Endothelial cell of umbilical vein (primary cell): Measurements from ENCODE around the gene CHMP4B. TPM values are rescaled to one million over a fixed set of nuclear protein-coding genes. Genes with fewer than 3 reads are reported as not detected.

Experiments
- BruUV-seq: library from RNA; stranded (reverse); fragments of 400-500 nt; replicated peaks from 2 replicates; lab custom pipeline; 2021; lab: Mats Ljungman, UMichigan
- CTCF ChIA-PET: fragments of 300-600, 350-600 bp; sonication (Branson Sonifier 250); formaldehyde crosslinking; loops from one replicate; lab custom pipeline; 2021; ENCODE audit warnings: antibody characterized with exemption, inconsistent platforms; lab: Charles Lee
- POLR2A ChIA-PET: fragments of 300-600, 350-600 bp; sonication (Branson Sonifier 250); formaldehyde crosslinking; loops from one replicate; lab custom pipeline; 2021; ENCODE audit warnings: antibody characterized with exemption, inconsistent platforms; lab: Charles Lee
- DNase-seq: peaks from one replicate; pipeline ENCODE4 v3.0.0-alpha.2; 2011; ENCODE audit warnings: low read depth, low spot score
- FAIRE-seq: peaks from 2 replicates; lab custom pipeline; 2011; peaks lifted over from hg19 to GRCh38; lab: Jason Lieb, UNC
- H2AFZ ChIP-seq: 2 replicates; pipeline ENCODE4 v1.6.0; 2012; ENCODE audit warnings: low read depth, low read length, control low read depth, inconsistent platforms
- H3K27ac ChIP-seq: 2 replicates; pipeline ENCODE4 v1.5.1; 2011; ENCODE audit warnings: low read depth, mild to moderate bottlenecking, control low read depth, low read length, moderate library complexity; ENCODE audit not compliant: insufficient read depth
- H3K27me3 ChIP-seq, 2 experiments: 2 replicates each; pipeline versions ENCODE4 v1.6.0 to v1.6.1; 2011; ENCODE audit warnings: low read length in 2 of 2, mixed read lengths in 1 of 2; ENCODE audit not compliant: control insufficient read depth in 2 of 2, insufficient read depth in 2 of 2
- H3K36me3 ChIP-seq, 2 experiments: 2 replicates in 1 of 2; 3 replicates in 1 of 2; pipeline ENCODE4 v1.5.1; 2011; ENCODE audit warnings: low read length in 2 of 2, mild to moderate bottlenecking in 1 of 2, moderate library complexity in 1 of 2; ENCODE audit not compliant: control insufficient read depth in 2 of 2, insufficient read depth in 2 of 2; ENCODE audit errors: extremely low read depth in 1 of 2
- H3K4me1 ChIP-seq: 3 replicates; pipeline ENCODE4 v1.5.1; 2011; ENCODE audit warnings: mild to moderate bottlenecking, low read length; ENCODE audit not compliant: control insufficient read depth, insufficient read depth; ENCODE audit errors: extremely low read depth
- H3K4me2 ChIP-seq: 2 replicates; pipeline ENCODE4 v1.6.1; 2011; ENCODE audit warnings: low read length, control low read depth, mixed read lengths; ENCODE audit not compliant: insufficient read depth
- H3K4me3 ChIP-seq, 3 experiments: fragments of 200-600 bp in 1 of 3; sonication (generic), shearing (Covaris generic) in 1 of 3; replicated peaks in 1 of 3; 2 replicates each; pipeline ENCODE4 v1.5.1; 2011 to 2016; ENCODE audit warnings: control low read depth in 3 of 3, low read length in 3 of 3, mild to moderate bottlenecking in 2 of 3, inconsistent platforms in 1 of 3, low read depth in 1 of 3, moderate library complexity in 1 of 3; ENCODE audit not compliant: insufficient read depth in 1 of 3
- H3K79me2 ChIP-seq: 2 replicates; pipeline ENCODE4 v1.6.0; 2012; ENCODE audit warnings: low read length, inconsistent platforms; ENCODE audit not compliant: control insufficient read depth, insufficient read depth
- H3K9ac ChIP-seq: replicated peaks from 2 replicates; pipeline ENCODE3; 2011; ENCODE audit warnings: low read length, control low read depth; ENCODE audit not compliant: insufficient read depth; ENCODE audit errors: extremely low read depth
- H3K9me1 ChIP-seq: replicated peaks from 3 replicates; pipeline ENCODE4 v1.6.0; 2011; ENCODE audit warnings: mild to moderate bottlenecking, low read length; ENCODE audit not compliant: control insufficient read depth, insufficient read depth; ENCODE audit errors: extremely low read depth
- H3K9me3 ChIP-seq: replicated peaks from 2 replicates; pipeline ENCODE4 v1.5.1; 2012; ENCODE audit warnings: low read length, inconsistent platforms; ENCODE audit not compliant: control insufficient read depth, insufficient read depth
- H4K20me1 ChIP-seq: replicated peaks from 2 replicates; pipeline ENCODE3; 2011; ENCODE audit warnings: mild to moderate bottlenecking, low read length; ENCODE audit not compliant: control insufficient read depth, insufficient read depth; ENCODE audit errors: extremely low read depth
- EZH2 ChIP-seq: IDR thresholded peaks from 2 replicates; pipeline ENCODE4 v1.6.1; 2012; ENCODE audit warnings: borderline replicate concordance, low read depth, mild to moderate bottlenecking, moderate library complexity, low read length, inconsistent platforms; ENCODE audit not compliant: severe bottlenecking
- FOS ChIP-seq: IDR thresholded peaks from 2 replicates; pipeline ENCODE4 v1.6.1; 2011; ENCODE audit warnings: mild to moderate bottlenecking, low read length, moderate library complexity, borderline replicate concordance; ENCODE audit not compliant: insufficient read depth
- GATA2 ChIP-seq: IDR thresholded peaks from 2 replicates; pipeline ENCODE4 v1.7.0; 2011; ENCODE audit warnings: low read depth, mild to moderate bottlenecking, moderate library complexity, mixed read lengths, low read length; ENCODE audit not compliant: insufficient read length, insufficient read depth
- JUN ChIP-seq: IDR thresholded peaks from 2 replicates; pipeline ENCODE4 v1.6.1; 2011; ENCODE audit warnings: borderline replicate concordance, low read depth; ENCODE audit not compliant: insufficient read length, insufficient read depth
- MYC ChIP-seq: IDR thresholded peaks from one replicate; pipeline ENCODE4 v1.6.1; 2011; ENCODE audit warnings: mild to moderate bottlenecking, low read depth, low read length
- POLR2A ChIP-seq: IDR thresholded peaks from 2 replicates; pipeline ENCODE4 v1.6.1; 2012; ENCODE audit warnings: low read depth, mild to moderate bottlenecking, control low read depth, low read length
- POLR2AphosphoS5 ChIP-seq: IDR thresholded peaks from 2 replicates; pipeline ENCODE4 v1.6.1; 2012; ENCODE audit warnings: low read depth, mild to moderate bottlenecking, control low read depth, low read length, moderate library complexity; ENCODE audit not compliant: insufficient read depth
- dilution Hi-C: fragments of 300-500 bp; cut with MboI; formaldehyde crosslinking; loops from one replicate; pipeline ENCODE4 v1.15.0; 2019; ENCODE audit warnings: low sequenced_read_pairs; ENCODE audit not compliant: extremely low pct_ligation_motif_present
- intact Hi-C: fragments of 100-400 bp; cut with micrococcal nuclease; formaldehyde crosslinking; loops from one replicate; pipeline ENCODE4 v1.10.0; 2022
- polyA plus RNA-seq, 4 experiments: library from polyadenylated mRNA; depleted of rRNA in 3 of 4; stranded (reverse) in 3 of 4; unstranded in 1 of 4; fragments of >200 nt; gene quantifications; 2 replicates each; pipeline versions ENCODE4 v1.2.1 to v1.2.3, GENCODE V29; 2011 to 2012; ENCODE audit warnings: missing spikeins in 1 of 4
- total RNA-seq: library from RNA; stranded (reverse); gene quantifications from 2 replicates; pipeline ENCODE4 v1.2.3, GENCODE V29; 2021
- TF ChIP-seq, protein P1 (sequence below): IDR thresholded peaks from 2 replicates; pipeline ENCODE4 v1.6.1; 2011; ENCODE audit not compliant: insufficient read depth, insufficient read length
- TF ChIP-seq, protein P2 (sequence below), 2 donors: IDR thresholded peaks; 1 replicate in 1 of 2; 2 replicates in 1 of 2; pipeline ENCODE4 v1.5.1; 2011; ENCODE audit warnings: low read length in 2 of 2, mild to moderate bottlenecking in 2 of 2, moderate library complexity in 2 of 2, control low read depth in 1 of 2, inconsistent platforms in 1 of 2, low read depth in 1 of 2; ENCODE audit not compliant: insufficient read depth in 1 of 2; ENCODE audit errors: extremely low read depth in 1 of 2

Gene CHMP4B
- total and polyA plus RNA-seq, 2 donors (not counting 3 experiments of a cell fraction or from before 2014, with no cell fraction given) = 64.7 to 112 TPM

DNA sequence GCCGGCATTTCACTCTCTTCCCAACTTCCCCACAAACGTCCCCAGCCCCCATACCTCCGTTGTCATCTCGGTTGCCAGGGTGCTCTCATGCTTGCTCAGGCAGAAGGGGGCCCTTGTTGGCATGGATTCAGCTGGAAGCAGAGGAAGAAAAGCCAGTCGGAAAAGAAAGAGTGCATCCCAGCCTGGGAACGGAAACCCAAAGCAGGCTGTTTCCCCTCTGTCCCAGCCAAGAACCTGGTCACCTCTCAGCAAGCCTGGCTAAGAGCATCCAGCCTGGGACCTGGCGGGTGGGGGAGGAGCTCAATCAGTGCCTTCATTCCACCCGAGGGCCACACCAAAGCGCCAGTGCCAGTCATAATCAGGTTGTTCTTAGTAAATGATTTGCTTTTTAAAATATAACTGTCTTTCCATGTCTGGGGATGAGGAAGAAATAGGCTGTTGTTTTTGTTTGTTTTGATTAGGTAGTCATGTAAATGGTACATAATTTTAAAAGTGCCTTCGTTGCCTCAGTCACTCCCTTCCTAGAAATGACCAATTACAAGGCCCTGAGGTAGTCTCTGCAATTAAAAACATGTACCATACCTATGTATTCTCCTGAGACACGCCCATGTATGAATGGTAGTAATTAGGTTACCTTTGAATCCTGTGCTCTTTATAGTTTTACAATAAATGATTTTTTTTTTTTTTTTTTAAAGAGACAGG lies 21.1 kb downstream of the CHMP4B start:
- DNase-seq (peak; percentile 82), FAIRE-seq (peak; percentile 79)
- TF ChIP-seq, protein P1, sequence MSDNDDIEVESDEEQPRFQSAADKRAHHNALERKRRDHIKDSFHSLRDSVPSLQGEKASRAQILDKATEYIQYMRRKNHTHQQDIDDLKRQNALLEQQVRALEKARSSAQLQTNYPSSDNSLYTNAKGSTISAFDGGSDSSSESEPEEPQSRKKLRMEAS = no peak
- TF ChIP-seq POLR2AphosphoS5 (no peak), POLR2A (no peak), FOS (no peak), EZH2 (no peak), GATA2 (no peak), JUN (no peak), MYC (no peak)
- TF ChIP-seq, protein P2, sequence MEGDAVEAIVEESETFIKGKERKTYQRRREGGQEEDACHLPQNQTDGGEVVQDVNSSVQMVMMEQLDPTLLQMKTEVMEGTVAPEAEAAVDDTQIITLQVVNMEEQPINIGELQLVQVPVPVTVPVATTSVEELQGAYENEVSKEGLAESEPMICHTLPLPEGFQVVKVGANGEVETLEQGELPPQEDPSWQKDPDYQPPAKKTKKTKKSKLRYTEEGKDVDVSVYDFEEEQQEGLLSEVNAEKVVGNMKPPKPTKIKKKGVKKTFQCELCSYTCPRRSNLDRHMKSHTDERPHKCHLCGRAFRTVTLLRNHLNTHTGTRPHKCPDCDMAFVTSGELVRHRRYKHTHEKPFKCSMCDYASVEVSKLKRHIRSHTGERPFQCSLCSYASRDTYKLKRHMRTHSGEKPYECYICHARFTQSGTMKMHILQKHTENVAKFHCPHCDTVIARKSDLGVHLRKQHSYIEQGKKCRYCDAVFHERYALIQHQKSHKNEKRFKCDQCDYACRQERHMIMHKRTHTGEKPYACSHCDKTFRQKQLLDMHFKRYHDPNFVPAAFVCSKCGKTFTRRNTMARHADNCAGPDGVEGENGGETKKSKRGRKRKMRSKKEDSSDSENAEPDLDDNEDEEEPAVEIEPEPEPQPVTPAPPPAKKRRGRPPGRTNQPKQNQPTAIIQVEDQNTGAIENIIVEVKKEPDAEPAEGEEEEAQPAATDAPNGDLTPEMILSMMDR (IDR thresholded peaks at IDR 0.05; ENCODE audit: extremely low read depth in 1 of 2, insufficient read depth in 1 of 2, low read depth in 1 of 2, low read length in 2 of 2) = no peak
- peak overlapping the region; percentile 64 for H3K27ac ChIP-seq
- peaks cover 0 to 4% of the 10 kb centered on the region in 2 experiments for H3K36me3 ChIP-seq
- dilution Hi-C loops (no loop called here), intact Hi-C loops (no loop called here)
- no peaks in the 10 kb centered on the region for H3K27me3 ChIP-seq
- no peak overlapping the region for H2AFZ ChIP-seq
- no TSS peak for BruUV-seq
- no peak overlapping the region for H3K4me3 ChIP-seq
- ChIA-PET POLR2A (interaction anchor here (0.5 kb wide), 1 partner anchor 100 kb away, joined by 9 read pairs; no protein-coding TSS in a partner anchor), CTCF (interaction anchor here (0.7 to 1.0 kb wide), 2 partner anchors 9 to 17 kb away, joined by 3 to 4 read pairs; no protein-coding TSS in a partner anchor)
- peaks cover 96% of the 10 kb centered on the region for H3K79me2 ChIP-seq
- no peaks in the 10 kb centered on the region for H3K9me3 ChIP-seq
- H3K9me1 ChIP-seq = no peaks in the 10 kb centered on the region
- peak overlapping the region; percentile 0 for H3K4me2 ChIP-seq
- peaks cover 12% of the 10 kb centered on the region for H3K4me1 ChIP-seq
- H4K20me1 ChIP-seq = peaks cover 20% of the 10 kb centered on the region
- peak overlapping the region; percentile 34 for H3K9ac ChIP-seq
